GM18526 (cell line): ENCODE data around the gene GAK.

Experiments
- POLR2A ChIP-seq: IDR thresholded peaks from 3 replicates; pipeline ENCODE4 v1.6.1; 2011; ENCODE audit not compliant: insufficient read length; ENCODE audit errors: extremely low read depth

Gene GAK

GRCh38 chr4:893995-894705 is 38.0 kb downstream of the GAK start:
- no peak for TF ChIP-seq POLR2A

GRCh38 chr4:893276-893994 is 38.7 kb downstream of the GAK start:
- no peak for TF ChIP-seq POLR2A

DNA sequence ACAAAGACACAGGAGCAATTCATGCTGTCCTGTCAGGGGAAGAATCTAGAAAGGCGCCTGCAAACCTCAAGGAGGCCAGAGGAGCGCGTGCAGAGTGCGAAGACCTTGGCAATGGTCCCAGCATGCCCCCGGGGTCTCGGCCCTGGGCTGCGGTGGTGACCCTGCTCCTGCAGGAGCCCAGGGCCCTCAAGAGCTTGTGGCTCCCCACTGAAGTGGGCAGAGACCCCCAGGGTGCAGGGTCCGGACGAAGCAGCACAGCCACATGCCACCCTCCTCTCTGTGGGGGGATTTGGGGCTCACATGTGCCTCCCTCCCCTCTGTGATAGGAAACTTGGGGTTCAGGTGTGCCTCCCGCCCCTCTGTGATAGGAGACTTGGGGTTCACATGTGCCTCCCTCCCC is 39.3 kb downstream of the GAK start:
- TF ChIP-seq POLR2A, result no peak

DNA sequence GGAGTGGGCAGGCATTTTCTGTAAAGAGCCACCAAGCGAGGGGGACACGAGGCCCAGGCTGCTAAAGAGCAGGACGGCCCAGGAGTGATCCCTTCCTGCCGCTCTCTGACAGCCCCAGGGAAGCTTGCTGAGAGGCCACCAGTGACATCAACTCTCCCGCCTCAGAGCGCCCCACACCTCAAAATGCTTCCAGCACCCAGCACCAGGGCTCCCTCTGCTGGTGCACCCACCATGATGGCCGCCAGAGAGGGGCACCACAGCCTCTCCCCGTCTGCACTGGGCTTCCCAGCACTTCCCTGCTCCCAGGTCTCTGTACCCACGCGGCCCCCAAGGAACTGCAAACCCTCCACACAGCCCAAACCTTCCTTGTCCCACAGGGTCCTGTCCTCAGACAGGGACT is 40.4 kb downstream of the GAK start:
- TF ChIP-seq POLR2A, result no peak

GRCh38 chr4:890036-890695 is 42.0 kb downstream of the GAK start:
- no peak for TF ChIP-seq POLR2A

DNA sequence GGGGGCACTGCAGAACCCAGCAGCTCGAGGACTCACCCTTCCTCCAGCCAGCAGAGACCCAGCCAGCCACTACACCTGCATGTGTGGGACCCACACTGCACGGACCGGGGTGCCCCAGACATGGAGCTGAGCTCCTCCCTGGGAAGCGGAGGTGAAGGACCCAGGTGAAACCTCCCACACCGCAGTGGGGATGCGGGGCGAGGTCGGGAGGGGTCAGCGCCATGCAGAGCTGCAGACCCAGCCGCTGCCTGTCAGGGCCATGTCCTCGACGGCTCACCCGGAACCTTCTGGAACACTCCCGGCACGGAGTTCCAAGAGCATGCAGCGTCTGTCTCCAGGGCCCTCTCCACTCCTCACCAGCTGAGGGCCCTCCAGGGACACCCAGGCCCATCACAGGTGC is 42.6 kb downstream of the GAK start:
- no peak for TF ChIP-seq POLR2A

- TF ChIP-seq POLR2A, result no peak
Observed at GRCh38 chr4:888029-888428, 44.1 kb downstream of the GAK start.

GRCh38 chr4:887034-887763 is 44.9 kb downstream of the GAK start:
- no peak for TF ChIP-seq POLR2A

DNA sequence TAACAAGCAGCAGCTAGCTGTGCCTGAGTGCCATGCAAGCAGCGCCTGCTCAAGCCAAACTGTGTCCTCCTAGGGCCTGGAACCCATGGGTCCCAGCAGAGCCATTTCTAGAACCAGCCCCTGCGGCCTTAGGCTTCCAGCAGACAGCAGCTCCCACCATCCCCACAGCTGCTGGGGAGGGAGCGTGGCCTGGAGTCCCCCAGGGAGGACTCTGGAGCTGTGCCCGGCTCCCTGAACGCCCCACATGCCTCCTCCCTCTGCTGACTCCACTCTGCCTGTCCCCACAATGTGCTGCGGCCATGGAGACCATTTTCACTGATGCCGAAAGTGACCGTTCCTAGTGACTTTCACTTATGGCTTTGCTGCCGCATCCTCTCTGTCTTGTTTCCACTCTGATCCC is 45.9 kb downstream of the GAK start:
- TF ChIP-seq POLR2A, result no peak

DNA sequence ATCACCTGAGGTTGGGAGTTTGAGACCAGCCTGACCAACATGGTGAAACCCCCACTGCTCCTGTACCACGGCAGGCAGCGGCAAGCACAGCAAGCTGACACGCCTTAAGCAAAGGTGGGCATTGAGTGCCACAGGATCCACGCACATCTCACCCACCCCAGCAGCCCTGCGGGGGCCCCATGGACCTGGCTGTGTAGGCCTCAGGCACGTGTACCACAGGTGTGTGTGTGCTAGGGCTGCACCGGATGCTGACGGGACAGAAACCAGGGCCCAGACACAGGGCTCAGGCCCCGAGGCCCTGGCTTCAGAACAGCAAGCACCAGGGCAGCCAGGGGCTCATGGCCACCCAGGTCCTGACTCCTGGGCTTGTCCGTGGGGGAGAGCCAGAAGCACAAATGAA is 46.8 kb downstream of the GAK start:
- no peak for TF ChIP-seq POLR2A

GRCh38 chr4:884896-885295 is 47.2 kb downstream of the GAK start:
- TF ChIP-seq POLR2A, result no peak

DNA sequence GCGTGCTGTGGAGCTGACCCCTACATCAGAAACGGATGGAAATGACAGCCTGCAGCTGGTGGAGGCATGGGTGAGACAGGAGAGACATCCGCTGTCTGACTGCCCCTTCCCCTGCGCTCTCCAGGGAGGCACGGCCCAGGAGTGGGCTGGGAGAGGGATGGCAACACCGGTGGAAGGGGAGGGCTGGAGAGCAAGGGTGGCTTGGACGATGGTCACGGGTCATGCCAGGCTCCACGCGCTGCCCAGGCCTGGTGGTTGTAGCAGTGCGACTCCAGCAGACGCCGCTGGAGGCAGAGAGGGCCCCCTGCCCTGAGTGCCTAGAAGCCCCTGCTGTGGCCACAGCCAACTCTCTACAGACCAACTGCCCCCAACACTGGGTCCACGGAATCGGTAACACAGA is 47.9 kb downstream of the GAK start:
- TF ChIP-seq POLR2A, result no peak

DNA sequence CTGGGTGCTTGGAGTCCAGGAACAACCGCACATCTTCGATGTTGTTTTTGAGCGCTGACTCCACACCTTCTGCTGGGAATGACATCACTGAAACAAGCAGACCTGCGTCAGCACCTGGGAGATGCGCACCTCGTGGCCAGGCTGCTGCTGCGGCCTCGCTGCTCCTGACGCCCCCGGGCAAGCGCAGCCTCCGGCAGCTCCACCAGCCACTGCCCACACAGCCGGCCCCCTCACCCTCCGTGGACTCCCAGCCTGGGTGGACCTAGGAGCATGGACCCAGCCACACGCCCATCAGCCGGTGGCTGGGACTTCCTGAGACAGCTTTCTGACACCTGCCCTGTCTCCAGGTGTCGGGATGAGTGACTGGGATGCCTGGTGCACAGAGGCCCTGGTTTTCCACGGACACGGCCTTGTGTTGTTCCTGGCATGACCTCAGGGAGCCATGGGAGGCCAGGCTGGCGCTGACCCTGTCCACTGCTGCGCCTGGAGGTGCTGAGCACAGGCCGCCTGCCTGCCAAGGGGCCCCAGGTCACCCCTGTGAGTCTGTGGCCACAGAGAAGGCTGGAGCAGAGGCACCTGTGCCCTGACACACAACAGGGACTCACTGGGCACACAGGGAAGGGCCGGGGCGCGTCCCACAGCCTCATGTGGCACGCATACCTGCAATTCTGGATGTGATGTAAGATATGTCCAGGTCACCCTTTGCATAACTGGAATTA is 48.6 kb downstream of the GAK start:
- TF ChIP-seq POLR2A, result no peak

DNA sequence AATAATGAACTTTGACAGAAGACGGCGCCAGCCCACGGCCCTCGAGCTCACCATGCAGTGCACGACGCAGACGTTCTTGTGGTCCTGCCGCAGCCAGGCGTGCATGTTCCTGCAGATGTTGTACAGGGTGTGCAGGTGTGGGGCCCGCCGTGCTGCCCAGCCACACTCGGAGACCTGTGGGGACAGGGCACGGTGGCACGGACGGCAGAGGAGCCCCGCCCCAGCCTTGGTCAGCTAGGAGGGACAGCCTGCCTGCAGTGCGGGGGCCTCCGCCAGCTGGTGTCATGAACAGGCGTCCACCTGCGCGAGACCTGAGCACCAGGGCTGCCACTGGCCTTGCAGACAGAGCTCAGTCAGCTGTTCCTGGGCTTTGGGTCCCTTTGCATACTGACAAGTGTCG is 49.5 kb downstream of the GAK start:
- no peak for TF ChIP-seq POLR2A

DNA sequence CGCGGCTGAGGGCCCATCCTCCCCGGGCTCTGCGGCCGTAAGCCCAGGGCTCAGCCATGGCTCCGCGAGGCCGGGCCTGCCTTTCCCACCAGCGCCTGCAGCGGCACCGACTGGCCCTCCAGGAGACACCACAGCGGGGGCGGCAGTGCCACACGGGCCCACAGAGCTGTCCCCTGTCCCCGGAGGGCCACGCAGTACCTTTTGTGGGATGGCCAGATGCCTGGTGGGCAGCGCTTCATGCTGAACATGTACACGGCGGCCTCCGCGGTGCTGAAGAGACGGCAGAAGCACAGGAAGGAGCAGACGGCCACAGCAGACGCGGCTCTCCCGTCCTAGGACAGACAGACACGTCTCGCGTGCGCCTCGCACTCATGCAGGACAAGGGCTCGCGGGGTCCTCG is 50.4 kb downstream of the GAK start:
- TF ChIP-seq POLR2A, result no peak

DNA sequence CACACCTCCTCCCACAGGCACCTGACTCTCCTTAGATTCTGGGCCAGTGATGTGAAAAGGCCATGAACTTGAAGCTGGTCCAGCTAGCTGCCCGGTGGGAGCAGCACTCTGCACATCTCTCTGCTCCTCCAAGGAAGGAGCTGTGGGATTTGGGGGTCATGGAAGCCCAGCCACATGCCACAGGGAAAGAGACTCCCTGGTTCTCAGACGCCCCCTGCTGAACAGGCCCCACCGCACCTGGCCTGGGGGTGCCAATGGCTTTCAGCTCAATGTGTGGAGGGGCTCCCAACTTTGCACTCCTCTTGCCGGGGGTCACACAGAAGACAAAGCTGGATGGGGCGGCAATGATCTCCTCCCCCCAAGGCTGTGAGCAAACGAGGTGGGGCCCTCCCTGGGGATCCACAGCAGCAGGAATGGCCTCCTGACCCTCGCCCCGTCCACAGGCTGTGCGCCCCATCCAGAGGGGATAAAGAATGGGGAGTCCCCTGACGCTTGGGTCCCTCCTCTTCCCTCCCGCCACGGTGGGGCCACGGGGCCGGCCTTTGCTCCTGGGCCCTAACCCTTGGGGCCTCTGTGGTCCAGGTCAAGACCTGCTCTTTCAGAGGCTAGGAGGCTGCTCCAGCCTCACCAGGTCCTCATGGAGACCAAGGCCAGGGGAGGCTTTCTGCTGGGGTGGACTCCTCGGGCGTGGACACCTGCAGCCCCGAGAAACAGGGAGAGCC is 51.3 kb downstream of the GAK start:
- no peak for TF ChIP-seq POLR2A
